Measurements from ENCODE around the gene DHRS7C. TPM values are rescaled to one million over a fixed set of nuclear protein-coding genes. Genes with fewer than 3 reads are reported as not detected.

DHRS7C gene
- total and polyA plus RNA-seq, 12 donors: not detected

DNA sequence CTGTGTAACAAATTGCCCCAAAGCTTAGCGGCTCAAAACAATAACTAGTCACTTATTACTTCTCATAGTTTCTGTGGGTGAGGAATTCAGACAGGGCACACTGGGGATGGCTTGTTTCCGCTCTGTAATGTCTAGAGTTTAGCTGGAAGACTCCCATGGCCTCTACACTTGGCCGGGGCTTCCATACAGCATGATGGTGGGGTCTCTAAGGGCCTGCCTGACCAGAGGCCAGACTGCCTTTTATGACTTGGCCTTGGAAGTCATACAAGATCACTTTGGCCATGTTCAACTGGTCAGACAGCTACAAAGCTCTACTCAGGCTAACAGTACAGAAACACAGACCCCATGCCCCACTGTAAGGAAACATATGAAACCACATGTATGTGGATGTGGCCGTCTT, 42.5 kb upstream of the DHRS7C start:
- DNase-seq: peak in 1 of 7 donors; percentile 11
- WGBS, 4 donors: 80 to 96% (median 86%) methylated on average over 2 to 4 of the region's 4 CpGs
- Histone ChIP-seq H3K9me3 (replicated peaks in 1 of 3) (no peaks in the 10 kb centered on the region), H3K4me1 (replicated peaks in 1 of 2) (no peaks in the 10 kb centered on the region), H3K4me3 (no peak overlapping the region), H3K27ac (no peak overlapping the region), H3K36me3 (replicated peaks in 1 of 2) (no peaks in the 10 kb centered on the region), H3K27me3 (no peaks in the 10 kb centered on the region)
- intact Hi-C loops (cut with DNase I): no loop called here
- TF ChIP-seq, protein P1, sequence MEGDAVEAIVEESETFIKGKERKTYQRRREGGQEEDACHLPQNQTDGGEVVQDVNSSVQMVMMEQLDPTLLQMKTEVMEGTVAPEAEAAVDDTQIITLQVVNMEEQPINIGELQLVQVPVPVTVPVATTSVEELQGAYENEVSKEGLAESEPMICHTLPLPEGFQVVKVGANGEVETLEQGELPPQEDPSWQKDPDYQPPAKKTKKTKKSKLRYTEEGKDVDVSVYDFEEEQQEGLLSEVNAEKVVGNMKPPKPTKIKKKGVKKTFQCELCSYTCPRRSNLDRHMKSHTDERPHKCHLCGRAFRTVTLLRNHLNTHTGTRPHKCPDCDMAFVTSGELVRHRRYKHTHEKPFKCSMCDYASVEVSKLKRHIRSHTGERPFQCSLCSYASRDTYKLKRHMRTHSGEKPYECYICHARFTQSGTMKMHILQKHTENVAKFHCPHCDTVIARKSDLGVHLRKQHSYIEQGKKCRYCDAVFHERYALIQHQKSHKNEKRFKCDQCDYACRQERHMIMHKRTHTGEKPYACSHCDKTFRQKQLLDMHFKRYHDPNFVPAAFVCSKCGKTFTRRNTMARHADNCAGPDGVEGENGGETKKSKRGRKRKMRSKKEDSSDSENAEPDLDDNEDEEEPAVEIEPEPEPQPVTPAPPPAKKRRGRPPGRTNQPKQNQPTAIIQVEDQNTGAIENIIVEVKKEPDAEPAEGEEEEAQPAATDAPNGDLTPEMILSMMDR (IDR thresholded peaks at IDR 0.05): no peak
- no peak for TF ChIP-seq POLR2A (IDR thresholded peaks at IDR 0.05)

DNA sequence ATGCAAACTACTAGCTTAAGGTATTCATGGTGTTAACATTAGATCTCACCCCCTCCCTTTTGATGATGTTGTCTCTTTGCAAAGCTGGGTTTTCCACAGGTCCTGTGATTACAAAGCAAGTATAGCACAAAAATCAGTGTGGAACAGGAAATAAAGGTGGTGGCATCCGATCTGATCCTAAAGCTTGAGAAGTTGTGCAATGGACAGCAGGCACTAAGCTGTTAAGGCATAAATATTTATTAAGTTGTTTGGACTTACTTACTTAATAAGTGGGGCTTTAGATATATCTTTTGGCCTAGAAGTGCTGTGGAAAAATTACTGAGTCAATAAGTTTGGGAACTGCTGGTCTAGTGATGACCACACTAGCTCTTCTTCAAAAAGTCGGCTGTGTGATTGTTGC, 39.3 kb upstream of the DHRS7C start:
- DNase-seq: no peak
- intact Hi-C loops (cut with DNase I): no loop called here
- Histone ChIP-seq H3K27me3 (no peaks in the 10 kb centered on the region), H3K27ac (no peak overlapping the region), H3K4me1 (replicated peaks in 1 of 2) (no peaks in the 10 kb centered on the region), H3K9me3 (replicated peaks in 1 of 3) (no peaks in the 10 kb centered on the region), H3K4me3 (no peak overlapping the region), H3K36me3 (replicated peaks in 1 of 2) (no peaks in the 10 kb centered on the region)
- TF ChIP-seq, protein P1 (IDR thresholded peaks at IDR 0.05): no peak
- TF ChIP-seq POLR2A (IDR thresholded peaks at IDR 0.05): no peak
- 66 to 85% (median 73%) methylated on average over 2 of the region's 2 CpGs for WGBS, 4 donors

DNA sequence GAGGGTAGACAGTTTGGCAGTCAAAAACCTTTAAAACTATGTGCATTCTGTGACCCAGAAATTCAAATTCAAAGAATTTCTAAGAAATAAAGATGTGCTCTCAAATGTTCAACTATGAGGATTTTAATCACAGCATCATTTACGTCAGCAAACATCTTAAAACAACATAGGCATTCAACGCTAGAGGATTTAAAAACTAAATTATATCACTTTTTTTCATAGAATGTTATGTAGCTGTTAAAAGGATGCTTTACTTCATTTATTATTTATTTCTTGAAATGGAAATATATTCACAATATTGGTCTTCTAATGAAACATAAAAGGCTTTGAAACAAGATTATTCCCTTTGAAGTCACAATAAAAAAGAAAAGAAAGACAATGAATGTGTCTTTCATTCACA, 38.0 kb upstream of the DHRS7C start:
- H3K9me3 ChIP-seq (replicated peaks in 1 of 3): no peaks in the 10 kb centered on the region
- no peak overlapping the region for H3K27ac ChIP-seq
- DNase-seq: no peak
- WGBS, 4 donors: 61 to 78% (median 74%) methylated on average over 2 of the region's 2 CpGs
- no peaks in the 10 kb centered on the region for H3K27me3 ChIP-seq
- H3K4me1 ChIP-seq (replicated peaks in 1 of 2): no peaks in the 10 kb centered on the region
- no peaks in the 10 kb centered on the region for H3K36me3 ChIP-seq (replicated peaks in 1 of 2)
- no peak overlapping the region for H3K4me3 ChIP-seq
- intact Hi-C loops (cut with DNase I): no loop called here
- TF ChIP-seq, protein P1 (IDR thresholded peaks at IDR 0.05): no peak
- no peak for TF ChIP-seq POLR2A (IDR thresholded peaks at IDR 0.05)

GRCh38 chr17:9828296-9829295, 37.2 kb upstream of the DHRS7C start:
- 45 to 58% (median 52%) methylated on average over 9 to 13 of the region's 13 CpGs for WGBS, 4 donors

More at GRCh38 chr17:9828296-9829295, 37.2 kb upstream of the DHRS7C start:
- DNase-seq: no peak
- no peak for TF ChIP-seq POLR2A (IDR thresholded peaks at IDR 0.05)
- TF ChIP-seq, protein P1 (IDR thresholded peaks at IDR 0.05): no peak
- Histone ChIP-seq H3K9me3 (replicated peaks in 1 of 3) (no peaks in the 10 kb centered on the region), H3K36me3 (replicated peaks in 1 of 2) (no peaks in the 10 kb centered on the region), H3K27ac (peak overlapping the region in 1 of 5 donors; percentile 49), H3K4me3 (no peak overlapping the region), H3K27me3 (no peaks in the 10 kb centered on the region), H3K4me1 (replicated peaks in 1 of 2) (no peaks in the 10 kb centered on the region)
- intact Hi-C loops (cut with DNase I): no loop called here

Measured in adrenal gland (tissue), 12 donors.